ENCODE results near the gene THSD7A.

GRCh38 chr7:11648101-11648500 is 183.9 kb downstream of the THSD7A start:
- TF ChIP-seq CTCF (IDR thresholded peaks at IDR 0.05) (no peak), POLR2A (IDR thresholded peaks at IDR 0.05) (no peak), POLR2AphosphoS5 (IDR thresholded peaks at IDR 0.05) (no peak)

Data from breast epithelium (tissue), 3 donors.